Mesothelial cell of epicardium (in vitro differentiated cells): ENCODE data around the gene PUS7. TPM values are rescaled to one million over a fixed set of nuclear protein-coding genes. Genes with fewer than 3 reads are reported as not detected.
A peak's percentile ranks its signal among the peaks of the same experiment; 100 is the strongest.

Source experiments
- DNase-seq, 2 experiments: peaks; one replicate each; pipeline ENCODE4 v3.0.0; 2021; ENCODE audit warnings: low spot score in 2 of 2; ENCODE audit not compliant: unreplicated experiment in 2 of 2
- H3K27ac Mint-ChIP-seq: 2 replicates; pipeline ENCODE4 v1.8.0; 2021; ENCODE audit warnings: mixed read lengths
- H3K27me3 Mint-ChIP-seq: 2 replicates; pipeline ENCODE4 v1.8.0; 2021; ENCODE audit warnings: low read depth, mixed read lengths
- H3K36me3 Mint-ChIP-seq: 2 replicates; pipeline ENCODE4 v1.8.0; 2021; ENCODE audit warnings: mixed read lengths
- H3K4me1 Mint-ChIP-seq: 2 replicates; pipeline ENCODE4 v1.8.0; 2021; ENCODE audit warnings: mixed read lengths
- H3K4me3 Mint-ChIP-seq: 2 replicates; pipeline ENCODE4 v1.8.0; 2021; ENCODE audit warnings: mild to moderate bottlenecking, moderate library complexity, mixed read lengths
- H3K9me3 Mint-ChIP-seq: 2 replicates; pipeline ENCODE4 v1.8.0; 2021; ENCODE audit warnings: mixed read lengths
- total RNA-seq: library from RNA; stranded (reverse); gene quantifications from 3 replicates; pipeline ENCODE4 v1.2.1, GENCODE V29; 2021
- TF ChIP-seq, protein P1 (sequence below): fragments of 200-600 bp; sonication (generic); IDR thresholded peaks from one replicate; pipeline ENCODE4 v1.5.0; 2021; ENCODE audit warnings: antibody characterized with exemption; ENCODE audit not compliant: unreplicated experiment

Gene PUS7
- total RNA-seq, 1 donor from 2014 or later: 16.9 TPM

DNA sequence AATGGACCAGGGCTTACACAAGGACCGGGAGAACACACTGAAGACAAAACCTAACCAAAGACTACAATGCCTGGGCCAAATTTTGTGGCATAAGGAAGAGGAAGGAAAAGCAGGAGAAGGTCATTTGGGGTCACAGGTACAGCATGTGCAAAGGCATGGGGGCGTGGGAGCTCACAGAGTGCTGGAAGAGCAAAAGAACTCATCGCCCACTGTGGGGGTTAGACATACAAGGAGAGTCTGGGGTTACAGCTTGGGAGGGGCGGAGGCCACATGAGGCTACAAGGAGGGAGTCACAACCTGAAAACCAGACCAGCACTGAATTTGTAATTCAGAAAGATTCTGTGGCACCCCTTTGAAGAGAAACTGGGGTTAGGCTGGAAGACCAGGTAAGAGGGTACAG lies 9.7 kb downstream of the PUS7 start:
- peaks cover 9% of the 10 kb centered on the region for H3K36me3 Mint-ChIP-seq
- H3K4me1 Mint-ChIP-seq: no peaks in the 10 kb centered on the region
- no peak overlapping the region for H3K4me3 Mint-ChIP-seq
- no peaks in the 10 kb centered on the region for H3K9me3 Mint-ChIP-seq
- TF ChIP-seq, protein P1, sequence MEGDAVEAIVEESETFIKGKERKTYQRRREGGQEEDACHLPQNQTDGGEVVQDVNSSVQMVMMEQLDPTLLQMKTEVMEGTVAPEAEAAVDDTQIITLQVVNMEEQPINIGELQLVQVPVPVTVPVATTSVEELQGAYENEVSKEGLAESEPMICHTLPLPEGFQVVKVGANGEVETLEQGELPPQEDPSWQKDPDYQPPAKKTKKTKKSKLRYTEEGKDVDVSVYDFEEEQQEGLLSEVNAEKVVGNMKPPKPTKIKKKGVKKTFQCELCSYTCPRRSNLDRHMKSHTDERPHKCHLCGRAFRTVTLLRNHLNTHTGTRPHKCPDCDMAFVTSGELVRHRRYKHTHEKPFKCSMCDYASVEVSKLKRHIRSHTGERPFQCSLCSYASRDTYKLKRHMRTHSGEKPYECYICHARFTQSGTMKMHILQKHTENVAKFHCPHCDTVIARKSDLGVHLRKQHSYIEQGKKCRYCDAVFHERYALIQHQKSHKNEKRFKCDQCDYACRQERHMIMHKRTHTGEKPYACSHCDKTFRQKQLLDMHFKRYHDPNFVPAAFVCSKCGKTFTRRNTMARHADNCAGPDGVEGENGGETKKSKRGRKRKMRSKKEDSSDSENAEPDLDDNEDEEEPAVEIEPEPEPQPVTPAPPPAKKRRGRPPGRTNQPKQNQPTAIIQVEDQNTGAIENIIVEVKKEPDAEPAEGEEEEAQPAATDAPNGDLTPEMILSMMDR: no peak
- no peaks in the 10 kb centered on the region for H3K27me3 Mint-ChIP-seq
- no peak for DNase-seq
- H3K27ac Mint-ChIP-seq: no peak overlapping the region

- Mint-ChIP-seq H3K27ac (no peak overlapping the region), H3K27me3 (no peaks in the 10 kb centered on the region), H3K36me3 (peaks cover 17% of the 10 kb centered on the region), H3K9me3 (no peaks in the 10 kb centered on the region), H3K4me3 (no peak overlapping the region), H3K4me1 (peaks cover under 1% of the 10 kb centered on the region)
- no peak for DNase-seq
- TF ChIP-seq, protein P1: no peak
Measured at GRCh38 chr7:105502173-105502572, 19.9 kb downstream of the PUS7 start.

GRCh38 chr7:105497016-105497415 lies 25.1 kb downstream of the PUS7 start:
- no peak overlapping the region for H3K4me3 Mint-ChIP-seq
- H3K9me3 Mint-ChIP-seq: no peaks in the 10 kb centered on the region
- H3K36me3 Mint-ChIP-seq: peaks cover 8% of the 10 kb centered on the region
- no peak overlapping the region for H3K27ac Mint-ChIP-seq
- H3K4me1 Mint-ChIP-seq: peaks cover 6% of the 10 kb centered on the region
- no peaks in the 10 kb centered on the region for H3K27me3 Mint-ChIP-seq
- TF ChIP-seq, protein P1: no peak
- no peak for DNase-seq

DNA sequence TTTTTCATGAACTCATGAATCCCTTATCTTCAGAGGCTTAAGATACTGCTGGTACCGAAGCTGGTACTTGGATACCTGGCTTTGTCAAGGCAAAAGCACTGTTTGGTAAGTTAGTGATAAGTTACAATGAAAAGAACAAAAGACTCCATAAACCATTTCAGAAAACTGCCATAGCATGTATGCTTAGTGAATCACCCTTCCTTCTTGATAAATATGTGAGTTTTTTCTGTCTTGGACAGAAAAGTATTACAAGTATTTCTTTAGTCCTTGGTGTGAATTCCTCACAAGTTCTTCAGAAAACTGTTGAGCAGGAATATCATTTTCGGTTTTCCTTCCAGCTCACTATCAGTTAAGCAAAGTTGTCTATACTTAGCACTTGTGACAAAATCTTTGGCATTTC lies 25.6 kb downstream of the PUS7 start:
- Mint-ChIP-seq H3K36me3 (peaks cover 8% of the 10 kb centered on the region), H3K9me3 (no peaks in the 10 kb centered on the region), H3K4me3 (no peak overlapping the region), H3K27ac (peak overlapping the region; percentile 50), H3K27me3 (no peaks in the 10 kb centered on the region), H3K4me1 (peaks cover 6% of the 10 kb centered on the region)
- DNase-seq: no peak
- TF ChIP-seq, protein P1: no peak

GRCh38 chr7:105493923-105494315 lies 28.2 kb downstream of the PUS7 start:
- Mint-ChIP-seq H3K4me1 (peaks cover 6% of the 10 kb centered on the region), H3K9me3 (no peaks in the 10 kb centered on the region), H3K4me3 (no peak overlapping the region), H3K27me3 (no peaks in the 10 kb centered on the region), H3K36me3 (peaks cover 2% of the 10 kb centered on the region), H3K27ac (no peak overlapping the region)
- no peak for DNase-seq
- TF ChIP-seq, protein P1: no peak
